Prostate gland (tissue), 2 donors: ENCODE measurements around the gene DNAJC6. TPM values are rescaled to one million over a fixed set of nuclear protein-coding genes. Genes with fewer than 3 reads are reported as not detected.
A peak's percentile ranks its signal among the peaks of the same experiment; 100 is the strongest.

Source experiments
- DNase-seq: peaks from one replicate; pipeline ENCODE4 v3.0.0-alpha.2; 2019; ENCODE audit warnings: low spot score
- H3K27ac ChIP-seq, 2 donors: fragments of 200-600 bp; sonication (generic); 2 replicates each; pipeline ENCODE4 v1.5.1; 2017 to 2019
- H3K27me3 ChIP-seq: fragments of 200-600 bp; sonication (generic); replicated peaks from 2 replicates; pipeline ENCODE4 v1.5.1; 2019; ENCODE audit not compliant: insufficient read depth
- H3K36me3 ChIP-seq, 2 donors: fragments of 200-600 bp; sonication (generic); 1 replicate in 1 of 2; 2 replicates in 1 of 2; pipeline versions ENCODE4 v1.5.1 to v1.8.1; 2017 to 2019
- H3K4me1 ChIP-seq: fragments of 200-600 bp; sonication (generic); replicated peaks from 2 replicates; pipeline ENCODE4 v1.5.1; 2019
- H3K4me3 ChIP-seq, 2 donors: fragments of 200-600 bp; sonication (generic); 2 replicates each; pipeline ENCODE4 v1.5.1; 2017 to 2019
- H3K9me3 ChIP-seq: fragments of 200-600 bp; sonication (generic); 2 replicates; pipeline ENCODE4 v1.5.1; 2017
- CTCF ChIP-seq, 4 experiments: fragments of 200-600 bp in 2 of 4; fragments of 450-650 bp in 2 of 4; sonication (generic) in 2 of 4; IDR thresholded peaks; 1 replicate in 3 of 4; 2 replicates in 1 of 4; pipeline ENCODE4 v1.5.1; 2016 to 2019; ENCODE audit warnings: antibody characterized with exemption in 4 of 4, mild to moderate bottlenecking in 2 of 4, moderate library complexity in 2 of 4
- POLR2A ChIP-seq: fragments of 450-650 bp; IDR thresholded peaks from one replicate; pipeline ENCODE4 v1.6.1; 2016; ENCODE audit warnings: antibody characterized with exemption, mild to moderate bottlenecking
- POLR2AphosphoS5 ChIP-seq: sonication (generic); formaldehyde crosslinking; IDR thresholded peaks from one replicate; pipeline ENCODE4 v1.6.1; 2017; ENCODE audit warnings: antibody characterized with exemption
- WGBS: methylation state at CpG from one replicate; pipeline ENCODE4 v1.1.5; 2018; 5-methylcytosine and 5-hydroxymethylcytosine counted together
- intact Hi-C: fragments of 100-400 bp; cut with DNase I; formaldehyde crosslinking; loops from one replicate; pipeline ENCODE4 v1.14.2; 2022
- total RNA-seq, 2 donors: library from RNA; depleted of rRNA; stranded (reverse); fragments of >200 nt; gene quantifications; one replicate each; pipeline ENCODE4 v1.1.0, GENCODE V29; 2016

The DNAJC6 gene
- total RNA-seq, 2 donors from 2014 or later, result 1.4 to 3.5 TPM

- WGBS, result 96% methylated on average over 2 of the region's 2 CpGs
- Histone ChIP-seq H3K9me3 (no peaks in the 10 kb centered on the region), H3K4me3 (no peak overlapping the region), H3K27ac (no peak overlapping the region), H3K27me3 (no peaks in the 10 kb centered on the region), H3K36me3 (peaks cover 3 to 7% of the 10 kb centered on the region in 2 donors), H3K4me1 (no peaks in the 10 kb centered on the region)
- DNase-seq, result no peak
- intact Hi-C loops, result loop anchor here (10.0 kb wide), 1 partner anchor 360 kb away; no protein-coding TSS in a partner anchor
- no peak for TF ChIP-seq POLR2AphosphoS5
- TF ChIP-seq POLR2A, result no peak
- TF ChIP-seq CTCF (IDR thresholded peaks at IDR 0.05), result no peak
These were observed 115.7 kb downstream of the DNAJC6 start for GRCh38 chr1:65425006-65425405.

DNA sequence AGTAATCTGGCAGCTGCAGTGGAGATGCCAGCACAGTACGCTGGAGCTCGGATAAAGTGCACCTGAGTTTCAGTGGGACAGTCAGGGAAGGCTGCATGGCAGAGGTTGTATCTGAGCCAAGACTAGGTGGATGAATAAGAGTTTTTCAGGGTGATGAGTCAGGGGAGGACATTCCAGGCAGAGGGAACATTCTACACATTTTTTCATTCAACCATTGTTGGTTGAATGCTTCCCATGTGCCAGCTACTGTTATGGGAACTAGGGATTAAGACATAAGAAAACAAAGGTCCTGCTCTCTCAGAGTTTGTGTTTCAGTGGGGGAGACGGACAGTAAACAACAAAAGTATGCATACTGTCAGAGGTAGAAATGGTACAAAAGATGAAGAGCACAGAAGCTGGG, 116.4 kb downstream of the DNAJC6 start:
- no peaks in the 10 kb centered on the region for H3K4me1 ChIP-seq
- peaks cover 3 to 7% of the 10 kb centered on the region in 2 donors for H3K36me3 ChIP-seq
- DNase-seq, result no peak

GRCh38 chr1:65429078-65429477, 119.7 kb downstream of the DNAJC6 start:
- Histone ChIP-seq H3K36me3 (peaks cover 3 to 7% of the 10 kb centered on the region in 2 donors), H3K4me3 (no peak overlapping the region), H3K27ac (no peak overlapping the region), H3K27me3 (no peaks in the 10 kb centered on the region), H3K9me3 (no peaks in the 10 kb centered on the region), H3K4me1 (no peaks in the 10 kb centered on the region)
- intact Hi-C loops, result loop anchor here (10.0 kb wide), 1 partner anchor 364 kb away; no protein-coding TSS in a partner anchor
- DNase-seq, result no peak
- 94% methylated on average over 2 of the region's 2 CpGs for WGBS
- TF ChIP-seq POLR2A (no peak), CTCF (IDR thresholded peaks at IDR 0.05) (no peak), POLR2AphosphoS5 (no peak)

More for the DNA sequence above, 116.4 kb downstream of the DNAJC6 start:
- no peaks in the 10 kb centered on the region for H3K9me3 ChIP-seq
- H3K27ac ChIP-seq, result no peak overlapping the region
- no peak for TF ChIP-seq CTCF (IDR thresholded peaks at IDR 0.05)
- no peak for TF ChIP-seq POLR2A
- TF ChIP-seq POLR2AphosphoS5, result no peak
- WGBS, result 89% methylated on average over 3 of the region's 3 CpGs
- H3K27me3 ChIP-seq, result no peaks in the 10 kb centered on the region
- intact Hi-C loops, result loop anchor here (10.0 kb wide), 1 partner anchor 361 kb away; no protein-coding TSS in a partner anchor
- H3K4me3 ChIP-seq, result no peak overlapping the region

DNA sequence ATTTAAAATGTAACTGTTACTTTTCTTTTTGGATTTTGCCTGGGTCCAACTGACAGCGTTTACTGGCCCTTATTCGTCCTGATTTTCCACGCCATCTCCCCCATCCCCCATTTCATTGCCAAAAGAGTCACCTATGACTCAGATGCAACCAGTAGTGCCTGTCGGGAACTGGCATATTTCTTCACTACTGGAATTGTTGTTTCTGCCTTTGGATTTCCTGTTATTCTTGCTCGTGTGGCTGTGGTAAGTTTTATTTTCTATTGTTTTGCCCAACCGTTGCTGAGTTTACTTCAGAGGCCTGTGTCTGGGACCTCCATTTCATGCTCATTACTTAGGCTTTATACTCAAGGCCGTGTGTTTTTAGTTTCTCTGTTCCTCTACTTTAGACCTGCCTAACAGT, 120.5 kb downstream of the DNAJC6 start:
- Histone ChIP-seq H3K27me3 (no peaks in the 10 kb centered on the region), H3K27ac (no peak overlapping the region), H3K4me3 (no peak overlapping the region), H3K4me1 (no peaks in the 10 kb centered on the region), H3K9me3 (no peaks in the 10 kb centered on the region), H3K36me3 (peaks cover 3 to 7% of the 10 kb centered on the region in 2 donors)
- TF ChIP-seq POLR2AphosphoS5 (peak; percentile 7), POLR2A (no peak)
- whole genome bisulfite sequencing, result 58% methylated on average over 7 of the region's 7 CpGs
- intact Hi-C loops, result loop anchor here (5.0 to 10.0 kb wide), 2 partner anchors 257 to 365 kb away; no protein-coding TSS in a partner anchor
- no peak for DNase-seq

DNA sequence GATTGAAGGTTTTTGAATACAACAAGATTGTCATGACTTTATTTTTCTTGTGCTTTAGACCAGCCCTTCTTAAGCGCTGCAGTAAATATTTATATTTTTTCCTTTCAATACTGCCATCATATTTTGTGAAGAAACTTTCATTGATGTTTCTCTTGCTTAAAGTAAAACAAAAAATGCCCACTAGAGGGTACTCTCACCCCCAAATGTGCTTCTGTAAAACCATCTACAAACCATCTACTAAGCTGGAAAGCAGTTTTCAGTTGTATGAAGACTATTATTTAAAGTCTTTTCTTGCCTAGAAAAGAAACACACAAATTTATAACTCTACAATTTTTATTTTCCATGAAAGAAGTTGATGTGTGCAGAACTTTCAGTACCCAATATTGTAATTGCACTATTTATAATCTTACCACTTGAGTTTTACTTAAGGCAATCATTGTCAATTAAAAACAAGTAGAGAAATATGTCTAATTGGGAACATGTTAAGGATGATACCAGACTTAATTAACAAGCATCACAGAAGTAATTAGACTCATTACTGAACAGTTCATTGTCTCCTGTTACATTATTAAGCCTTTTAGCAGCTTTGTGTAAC, 121.9 kb downstream of the DNAJC6 start:
- intact Hi-C loops, result loop anchor here (5.0 kb wide), 1 partner anchor 256 kb away; no protein-coding TSS in a partner anchor
- 61% methylated on average over 1 of the region's 1 CpG for WGBS
- H3K36me3 ChIP-seq, result no peaks in the 10 kb centered on the region

More for the DNA sequence above, 121.9 kb downstream of the DNAJC6 start:
- no peaks in the 10 kb centered on the region for H3K4me1 ChIP-seq
- DNase-seq, result no peak
- H3K9me3 ChIP-seq, result no peaks in the 10 kb centered on the region
- TF ChIP-seq POLR2AphosphoS5, result no peak
- TF ChIP-seq POLR2A, result no peak
- peak; percentile 11 to 64 (median 60) for TF ChIP-seq CTCF (IDR thresholded peaks at IDR 0.05)
- no peaks in the 10 kb centered on the region for H3K27me3 ChIP-seq
- no peak overlapping the region for H3K4me3 ChIP-seq
- no peak overlapping the region for H3K27ac ChIP-seq
